Spleen (tissue), 11 donors: Measurements from ENCODE around the gene TRMT44. TPM values are rescaled to one million over a fixed set of nuclear protein-coding genes. Genes with fewer than 3 reads are reported as not detected.

Source experiments
- DNase-seq: peaks from one replicate; pipeline ENCODE4 v3.0.0-alpha.2; 2020
- H3K27ac ChIP-seq, 8 donors: fragments of 200-600 bp; sonication (generic) in 7 of 8; 1 replicate in 4 of 8; 2 replicates in 4 of 8; pipeline versions ENCODE4 v1.5.0 to v1.8.0; 2016 to 2021; ENCODE audit warnings: inconsistent platforms in 4 of 8, mild to moderate bottlenecking in 4 of 8, moderate library complexity in 1 of 8
- H3K27me3 ChIP-seq, 7 donors: fragments of 200-600 bp; sonication (generic) in 6 of 7; replicated peaks in 1 of 7; 1 replicate in 4 of 7; 2 replicates in 3 of 7; pipeline versions ENCODE4 v1.5.0 to v1.8.0; 2016 to 2021; ENCODE audit warnings: inconsistent platforms in 3 of 7, mild to moderate bottlenecking in 1 of 7
- H3K36me3 ChIP-seq, 6 donors: fragments of 200-600 bp; sonication (generic) in 5 of 6; 1 replicate in 4 of 6; 2 replicates in 2 of 6; pipeline versions ENCODE4 v1.5.0 to v1.8.0; 2016 to 2021; ENCODE audit warnings: inconsistent platforms in 2 of 6
- H3K4me1 ChIP-seq, 6 donors: fragments of 200-600 bp; sonication (generic) in 5 of 6; 1 replicate in 3 of 6; 2 replicates in 3 of 6; pipeline versions ENCODE4 v1.5.0 to v1.8.0; 2016 to 2021; ENCODE audit warnings: inconsistent platforms in 3 of 6
- H3K4me3 ChIP-seq, 8 donors: fragments of 200-600 bp; sonication (generic) in 7 of 8; 1 replicate in 4 of 8; 2 replicates in 4 of 8; pipeline versions ENCODE4 v1.5.0 to v1.8.0; 2016 to 2021; ENCODE audit warnings: inconsistent platforms in 4 of 8, mild to moderate bottlenecking in 4 of 8, moderate library complexity in 2 of 8
- H3K9me3 ChIP-seq, 8 donors: fragments of 200-600 bp; sonication (generic) in 7 of 8; 1 replicate in 4 of 8; 2 replicates in 4 of 8; pipeline versions ENCODE4 v1.5.0 to v1.8.0; 2016 to 2021; ENCODE audit warnings: inconsistent platforms in 4 of 8
- POLR2A ChIP-seq, 3 donors: fragments of 450-650 bp; IDR thresholded peaks; one replicate each; pipeline ENCODE4 v1.5.1; 2017; ENCODE audit warnings: antibody characterized with exemption in 3 of 3, mild to moderate bottlenecking in 1 of 3
- POLR2AphosphoS5 ChIP-seq, 3 donors: sonication (generic); formaldehyde crosslinking; IDR thresholded peaks; one replicate each; pipeline ENCODE4 v1.5.1; 2017; ENCODE audit warnings: antibody characterized with exemption in 3 of 3
- WGBS, 5 donors: extraction: QIAGEN DNeasy Blood & Tissue Kit in 3 of 5; methylation state at CpG; one replicate each; pipeline versions ENCODE4 v1.1.5 to v1.1.7; 2013 to 2018; 5-methylcytosine and 5-hydroxymethylcytosine counted together
- intact Hi-C: fragments of 100-400 bp; cut with DNase I; formaldehyde crosslinking; loops from one replicate; pipeline ENCODE4 v1.15.0; 2023; ENCODE audit warnings: low total_unique reads
- polyA plus RNA-seq, 3 donors: library from polyadenylated mRNA; stranded (reverse); fragments of 200-250 nt; gene quantifications; one replicate each; pipeline ENCODE4 v1.2.1, GENCODE V29; 2013
- total RNA-seq, 7 donors: library from RNA; depleted of rRNA in 3 of 7; stranded (reverse); fragments of >200 nt in 3 of 7; fragmentation: NEBNext Ultra II Directional in 4 of 7; extraction: Animal tissue kit (Norgen Biotek cat#: 25700) in 4 of 7; gene quantifications; one replicate each; pipeline versions ENCODE4 v1.1.0 to v1.2.1, GENCODE V29; 2016 to 2021
- TF ChIP-seq, protein P1 (sequence below), 11 experiments: fragments of 200-600 bp in 7 of 11; fragments of 450-650 bp in 4 of 11; sonication (generic) in 4 of 11; IDR thresholded peaks in 8 of 11; conservative IDR thresholded peaks in 3 of 11; 1 replicate in 7 of 11; 2 replicates in 4 of 11; pipeline versions ENCODE4 v1.4.0 to v1.8.0; 2016 to 2021; ENCODE audit warnings: antibody characterized with exemption in 11 of 11, inconsistent platforms in 4 of 11, mild to moderate bottlenecking in 1 of 11
- donor health status: healthy with polysubstance abuse.
- donor health status: DM: no; HTN: no; CAD: no; lungs with moderate emphysema.
- donor health status: DM: no; HTN: no; CAD: no.
- donor health status: Bipolar disorder and iron deficiency.
- donor health status: healthy.
- donor health status: DM: no; HTN: no; CAD: no.
- donor health status: DM: yes; HTN: yes; CAD: no.

The TRMT44 gene
- total and polyA plus RNA-seq, 10 donors, result 5.7 to 28.3 (median 21.6) TPM

DNA sequence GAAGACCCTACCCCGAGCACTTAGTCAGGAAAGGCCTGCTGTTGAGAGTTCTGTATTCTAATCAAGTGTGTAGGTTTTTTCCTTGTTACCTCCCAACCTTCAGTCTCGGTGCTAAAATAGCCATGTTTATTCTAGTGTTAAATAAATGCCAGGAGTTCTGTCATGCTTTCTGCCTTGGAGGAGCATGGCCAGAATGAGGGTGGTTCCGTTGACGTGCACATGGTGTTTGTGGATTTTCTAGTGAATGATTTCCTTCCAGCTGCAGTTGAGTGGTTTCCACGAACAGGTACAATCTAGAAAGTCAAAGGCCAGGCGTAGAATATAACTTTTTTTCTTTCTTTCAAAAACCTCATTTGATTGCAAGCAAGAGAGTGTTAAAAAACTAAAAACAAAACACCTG, 21.0 kb downstream of the TRMT44 start:
- WGBS, 5 donors, result 94 to 97% (median 96%) methylated on average over 6 of the region's 6 CpGs
- Histone ChIP-seq H3K9me3 (no peaks in the 10 kb centered on the region), H3K27ac (no peak overlapping the region), H3K27me3 (no peaks in the 10 kb centered on the region), H3K4me1 (no peaks in the 10 kb centered on the region), H3K4me3 (no peak overlapping the region), H3K36me3 (peaks cover 0 to 100% (median 70%) of the 10 kb centered on the region in 6 donors)
- DNase-seq, result no peak
- no peak for TF ChIP-seq POLR2AphosphoS5 (IDR thresholded peaks at IDR 0.05)
- TF ChIP-seq POLR2A (IDR thresholded peaks at IDR 0.05), result no peak
- TF ChIP-seq, protein P1, sequence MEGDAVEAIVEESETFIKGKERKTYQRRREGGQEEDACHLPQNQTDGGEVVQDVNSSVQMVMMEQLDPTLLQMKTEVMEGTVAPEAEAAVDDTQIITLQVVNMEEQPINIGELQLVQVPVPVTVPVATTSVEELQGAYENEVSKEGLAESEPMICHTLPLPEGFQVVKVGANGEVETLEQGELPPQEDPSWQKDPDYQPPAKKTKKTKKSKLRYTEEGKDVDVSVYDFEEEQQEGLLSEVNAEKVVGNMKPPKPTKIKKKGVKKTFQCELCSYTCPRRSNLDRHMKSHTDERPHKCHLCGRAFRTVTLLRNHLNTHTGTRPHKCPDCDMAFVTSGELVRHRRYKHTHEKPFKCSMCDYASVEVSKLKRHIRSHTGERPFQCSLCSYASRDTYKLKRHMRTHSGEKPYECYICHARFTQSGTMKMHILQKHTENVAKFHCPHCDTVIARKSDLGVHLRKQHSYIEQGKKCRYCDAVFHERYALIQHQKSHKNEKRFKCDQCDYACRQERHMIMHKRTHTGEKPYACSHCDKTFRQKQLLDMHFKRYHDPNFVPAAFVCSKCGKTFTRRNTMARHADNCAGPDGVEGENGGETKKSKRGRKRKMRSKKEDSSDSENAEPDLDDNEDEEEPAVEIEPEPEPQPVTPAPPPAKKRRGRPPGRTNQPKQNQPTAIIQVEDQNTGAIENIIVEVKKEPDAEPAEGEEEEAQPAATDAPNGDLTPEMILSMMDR (IDR thresholded peaks at IDR 0.05 in 8 of 11, conservative IDR thresholded peaks at IDR 0.05 in 3 of 11), result no peak
- intact Hi-C loops, result no loop called here

DNA sequence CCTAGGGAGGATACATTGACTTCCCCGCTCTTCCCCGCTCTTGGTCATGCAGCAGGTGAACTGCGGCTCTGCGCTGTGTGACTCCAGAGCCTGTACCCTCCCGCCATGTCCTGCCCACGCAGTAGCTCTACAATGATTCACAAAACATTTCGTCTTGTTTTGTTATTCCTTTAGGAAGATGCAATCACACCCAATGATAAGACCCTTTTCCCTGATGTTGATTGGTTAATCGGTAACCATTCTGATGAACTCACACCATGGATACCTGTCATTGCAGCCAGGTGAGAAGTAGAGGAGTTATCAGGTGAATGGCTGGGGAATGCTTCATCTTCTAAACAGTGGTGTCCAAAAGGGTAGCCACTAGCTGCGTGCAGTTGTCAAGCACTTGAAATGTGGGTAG, 23.2 kb downstream of the TRMT44 start:
- Histone ChIP-seq H3K4me3 (no peak overlapping the region), H3K36me3 (peaks cover 0 to 100% (median 75%) of the 10 kb centered on the region in 6 donors), H3K27ac (no peak overlapping the region), H3K9me3 (no peaks in the 10 kb centered on the region), H3K27me3 (no peaks in the 10 kb centered on the region), H3K4me1 (peaks cover 0 to 4% (median 0%) of the 10 kb centered on the region in 6 donors)
- intact Hi-C loops, result no loop called here
- WGBS, 5 donors, result 94 to 98% (median 97%) methylated on average over 9 of the region's 9 CpGs
- no peak for DNase-seq
- TF ChIP-seq, protein P1 (IDR thresholded peaks at IDR 0.05 in 8 of 11, conservative IDR thresholded peaks at IDR 0.05 in 3 of 11), result no peak
- no peak for TF ChIP-seq POLR2AphosphoS5 (IDR thresholded peaks at IDR 0.05)
- no peak for TF ChIP-seq POLR2A (IDR thresholded peaks at IDR 0.05)

DNA sequence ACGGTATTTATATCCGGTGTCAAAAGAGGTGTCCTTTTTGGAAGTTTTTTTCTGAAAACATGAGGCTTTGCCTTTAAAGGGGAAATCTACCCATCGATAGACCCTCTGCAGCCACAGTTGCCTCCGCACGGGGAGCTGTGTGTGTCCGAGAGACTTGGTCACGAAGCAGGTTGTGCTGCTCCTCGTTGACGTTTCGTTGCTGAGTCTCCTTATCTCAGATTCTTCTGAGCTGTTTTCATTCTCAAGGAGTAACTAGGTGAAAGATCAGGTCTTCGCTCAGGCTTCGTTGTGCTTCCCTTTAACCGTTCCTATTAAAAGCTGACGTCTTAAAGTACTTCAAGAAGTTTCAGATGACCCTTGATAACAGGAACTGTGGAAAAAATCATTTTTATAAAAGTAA, 23.8 kb downstream of the TRMT44 start:
- Histone ChIP-seq H3K36me3 (peaks cover 0 to 100% (median 74%) of the 10 kb centered on the region in 6 donors), H3K9me3 (no peaks in the 10 kb centered on the region), H3K27ac (no peak overlapping the region), H3K4me3 (no peak overlapping the region), H3K27me3 (no peaks in the 10 kb centered on the region), H3K4me1 (peaks cover 0 to 7% (median 0%) of the 10 kb centered on the region in 6 donors)
- TF ChIP-seq POLR2AphosphoS5 (IDR thresholded peaks at IDR 0.05) (no peak), POLR2A (IDR thresholded peaks at IDR 0.05) (no peak)
- TF ChIP-seq, protein P1 (IDR thresholded peaks at IDR 0.05 in 8 of 11, conservative IDR thresholded peaks at IDR 0.05 in 3 of 11), result no peak
- DNase-seq, result no peak
- 94 to 96% (median 95%) methylated on average over 14 of the region's 14 CpGs for WGBS, 5 donors
- intact Hi-C loops, result no loop called here

DNA sequence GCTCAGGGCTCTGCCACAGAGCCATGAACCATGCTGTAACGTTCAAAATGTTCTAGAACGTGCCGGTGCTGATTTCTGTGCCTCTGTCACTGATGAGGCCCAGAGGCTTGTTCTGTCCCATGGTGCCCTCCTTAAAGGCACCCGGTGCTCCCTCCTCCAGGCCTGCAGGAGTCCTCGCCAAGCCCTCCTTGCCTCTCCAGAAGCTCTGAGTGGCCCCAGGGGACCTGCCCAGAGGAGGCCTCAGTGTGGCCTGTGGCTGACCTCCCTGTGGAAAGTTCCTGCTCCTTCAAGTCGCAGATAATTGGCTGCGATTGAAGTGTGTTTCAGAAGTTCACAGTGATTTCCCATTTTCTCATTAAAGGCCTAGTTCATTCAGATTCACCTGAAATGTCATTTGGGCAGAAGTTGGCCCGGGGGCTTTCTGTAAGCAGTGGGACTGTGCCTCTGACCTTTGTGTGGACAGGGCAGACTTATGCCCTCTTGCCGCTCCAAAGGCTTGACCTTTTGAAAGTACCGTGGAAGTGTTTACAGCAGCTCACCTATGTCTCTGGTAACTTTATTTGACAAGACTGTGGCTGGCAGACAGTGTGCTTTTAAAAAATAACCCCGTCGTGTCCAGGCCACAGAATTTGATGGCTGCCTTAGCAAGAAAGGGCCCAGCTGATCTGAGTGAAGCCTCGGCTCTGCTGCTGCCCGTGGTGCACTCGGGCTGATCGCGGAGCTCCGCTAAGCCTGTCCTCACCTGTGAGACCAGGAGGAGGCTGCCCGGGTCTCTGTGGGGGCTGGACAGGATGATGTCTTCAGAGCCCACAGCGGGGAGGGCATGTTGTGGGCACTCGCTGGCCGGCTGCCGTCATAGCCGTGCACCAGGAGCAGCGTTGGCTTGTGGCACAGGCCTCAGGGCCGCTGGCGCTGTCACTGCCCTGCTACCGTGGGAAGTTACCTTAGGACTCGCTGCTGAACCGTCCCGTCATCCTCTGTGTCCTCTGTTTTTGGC, 25.3 kb downstream of the TRMT44 start:
- Histone ChIP-seq H3K27ac (no peak overlapping the region), H3K9me3 (no peaks in the 10 kb centered on the region), H3K27me3 (no peaks in the 10 kb centered on the region), H3K4me1 (peaks cover 0 to 7% (median 0%) of the 10 kb centered on the region in 6 donors), H3K4me3 (no peak overlapping the region), H3K36me3 (peaks cover 0 to 100% (median 68%) of the 10 kb centered on the region in 6 donors)
- WGBS, 5 donors, result 93 to 95% (median 94%) methylated on average over 22 to 31 of the region's 31 CpGs
- DNase-seq, result no peak
- intact Hi-C loops, result loop anchor here (5.0 kb wide), 1 partner anchor 126 kb away; the partner anchor contains the start of gene CPZ
- TF ChIP-seq POLR2A (IDR thresholded peaks at IDR 0.05) (no peak), POLR2AphosphoS5 (IDR thresholded peaks at IDR 0.05) (no peak)
- TF ChIP-seq, protein P1 (IDR thresholded peaks at IDR 0.05 in 8 of 11, conservative IDR thresholded peaks at IDR 0.05 in 3 of 11), result no peak
